Measurements from ENCODE around the gene RPS6KL1. TPM values are rescaled to one million over a fixed set of nuclear protein-coding genes. Genes with fewer than 3 reads are reported as not detected.

The RPS6KL1 gene
- total RNA-seq, 1 experiment from 2014 or later = 5.6 TPM

- no peak for DNase-seq (ENCODE audit: extremely low read depth, low read depth)
Observed at GRCh38 chr14:74893614-74894091, 29.4 kb downstream of the RPS6KL1 start.

- no peak for DNase-seq (ENCODE audit: extremely low read depth, low read depth)
Observed at GRCh38 chr14:74892745-74893144, 30.3 kb downstream of the RPS6KL1 start.

GRCh38 chr14:74891870-74892269 lies 31.2 kb downstream of the RPS6KL1 start:
- DNase-seq (ENCODE audit: extremely low read depth, low read depth) = no peak

GRCh38 chr14:74890262-74890661 lies 32.8 kb downstream of the RPS6KL1 start:
- DNase-seq (ENCODE audit: extremely low read depth, low read depth) = no peak

- DNase-seq (ENCODE audit: extremely low read depth, low read depth) = no peak
Observed at GRCh38 chr14:74888164-74889158, 34.6 kb downstream of the RPS6KL1 start.

- DNase-seq (ENCODE audit: extremely low read depth, low read depth) = no peak
Observed at GRCh38 chr14:74886001-74886400, 37.1 kb downstream of the RPS6KL1 start.

GRCh38 chr14:74882103-74882920 lies 40.7 kb downstream of the RPS6KL1 start:
- DNase-seq (ENCODE audit: extremely low read depth, low read depth) = no peak

GRCh38 chr14:74881431-74882102 lies 41.5 kb downstream of the RPS6KL1 start, which contains the start of gene DLST:
TSS of gene DLST (plus strand) at chr14:74881916. CDS start at chr14:74881954, 38 bp downstream.
- peak; percentile 80 for DNase-seq (ENCODE audit: extremely low read depth, low read depth)

- DNase-seq (ENCODE audit: extremely low read depth, low read depth) = no peak
Observed at GRCh38 chr14:74879427-74880182, 43.5 kb downstream of the RPS6KL1 start.

- DNase-seq (ENCODE audit: extremely low read depth, low read depth) = no peak
Observed at GRCh38 chr14:74875941-74876913, 46.8 kb downstream of the RPS6KL1 start, which contains the start of gene PROX2. TSS of gene PROX2 (minus strand) at chr14:74876145. CDS start at chr14:74863834, 12,311 bp downstream.

- no peak for DNase-seq (ENCODE audit: extremely low read depth, low read depth)
Observed at GRCh38 chr14:74875204-74875603, 47.9 kb downstream of the RPS6KL1 start.

GRCh38 chr14:74871819-74872218 lies 51.2 kb downstream of the RPS6KL1 start:
- DNase-seq (ENCODE audit: extremely low read depth, low read depth) = no peak

- DNase-seq (ENCODE audit: extremely low read depth, low read depth) = no peak
Observed at GRCh38 chr14:74868739-74869138, 54.3 kb downstream of the RPS6KL1 start.

GRCh38 chr14:74867673-74868072 lies 55.4 kb downstream of the RPS6KL1 start:
- no peak for DNase-seq (ENCODE audit: extremely low read depth, low read depth)

GRCh38 chr14:74866708-74867389 lies 56.2 kb downstream of the RPS6KL1 start:
- DNase-seq (ENCODE audit: extremely low read depth, low read depth) = no peak

GRCh38 chr14:74865156-74865555 lies 57.9 kb downstream of the RPS6KL1 start:
- no peak for DNase-seq (ENCODE audit: extremely low read depth, low read depth)

GRCh38 chr14:74864198-74864597 lies 58.9 kb downstream of the RPS6KL1 start:
- DNase-seq (ENCODE audit: extremely low read depth, low read depth) = no peak

- no peak for DNase-seq (ENCODE audit: extremely low read depth, low read depth)
Observed at GRCh38 chr14:74863274-74863673, 59.8 kb downstream of the RPS6KL1 start.

All from NCI-H460 (cell line).